Activated CD8-positive, alpha-beta T cell treated with anti-CD3 and anti-CD28 coated beads for 36 hours (primary cell): ENCODE measurements around the gene ASH1L. TPM values are rescaled to one million over a fixed set of nuclear protein-coding genes. Genes with fewer than 3 reads are reported as not detected.
A peak's percentile ranks its signal among the peaks of the same experiment; 100 is the strongest.

Experiments used
- ATAC-seq: fragments of 200-7000 bp; cut with Tn5 transposase; one replicate; pipeline ENCODE4 v1.10.0; 2021; ENCODE audit warnings: mild to moderate bottlenecking, moderate library complexity
- CTCF ChIA-PET: fragments of 350-600 bp; sonication (Branson Sonifier 250); formaldehyde crosslinking; loops from one replicate; lab custom pipeline; 2021; ENCODE audit warnings: antibody characterized with exemption; lab: Charles Lee
- POLR2A ChIA-PET: fragments of 350-600 bp; sonication (Branson Sonifier 250); formaldehyde crosslinking; loops from one replicate; lab custom pipeline; 2021; ENCODE audit warnings: antibody characterized with exemption; lab: Charles Lee
- DNase-seq: peaks from one replicate; pipeline ENCODE4 v3.0.0-alpha.2; 2020
- H3K27ac Mint-ChIP-seq: one replicate; pipeline ENCODE4 v1.8.0; 2021; ENCODE audit warnings: mild to moderate bottlenecking, mixed read lengths
- H3K27me3 Mint-ChIP-seq: one replicate; pipeline ENCODE4 v1.8.0; 2021; ENCODE audit warnings: mixed read lengths
- H3K36me3 Mint-ChIP-seq: one replicate; pipeline ENCODE4 v1.8.0; 2021; ENCODE audit warnings: low read depth, mixed read lengths
- H3K4me1 Mint-ChIP-seq: one replicate; pipeline ENCODE4 v1.8.0; 2021; ENCODE audit warnings: low read depth, mixed read lengths
- H3K4me3 Mint-ChIP-seq: one replicate; pipeline ENCODE4 v1.8.0; 2021; ENCODE audit warnings: mild to moderate bottlenecking, moderate library complexity, mixed read lengths
- H3K9me3 Mint-ChIP-seq: one replicate; pipeline ENCODE4 v1.8.0; 2021; ENCODE audit warnings: mixed read lengths
- intact Hi-C: fragments of 100-400 bp; cut with micrococcal nuclease; formaldehyde crosslinking; loops from one replicate; pipeline ENCODE4 v1.10.0; 2022
- total RNA-seq, 2 experiments: library from RNA; stranded (reverse); gene quantifications; one replicate each; pipeline ENCODE4 v1.2.3, GENCODE V29; 2021
- TF ChIP-seq, protein P1 (sequence below): fragments of 200-600 bp; IDR thresholded peaks from one replicate; pipeline ENCODE4 v1.8.0; 2022; ENCODE audit warnings: antibody characterized with exemption, mild to moderate bottlenecking

ASH1L gene
- total RNA-seq, 2 experiments from 2014 or later, result 30.3 to 31.6 TPM

DNA sequence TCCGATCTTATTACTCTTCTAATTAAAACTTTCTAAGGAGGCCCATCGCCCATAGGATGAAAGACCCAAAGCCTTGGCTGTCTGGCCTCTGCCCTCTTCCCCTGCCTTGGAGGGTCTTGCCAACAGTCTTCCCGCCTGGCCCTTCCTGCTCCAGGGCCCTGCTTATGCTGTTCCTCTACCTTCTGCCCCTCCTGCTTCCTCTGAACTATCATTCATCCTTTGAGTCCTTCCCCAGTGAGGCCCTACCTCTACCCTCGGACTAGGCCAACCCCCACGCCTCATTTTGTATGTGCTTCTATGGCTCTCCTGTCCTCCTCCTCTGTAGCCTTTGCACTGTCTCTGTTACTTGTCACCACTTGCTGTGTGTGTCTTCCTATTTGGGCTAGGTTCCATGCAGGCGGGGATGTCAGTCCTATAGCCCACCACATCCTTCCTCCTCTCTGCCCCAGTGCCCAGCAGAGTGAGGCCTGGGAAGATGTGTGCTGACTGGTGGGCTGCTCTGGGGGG lies 236.5 kb downstream of the ASH1L start:
- ATAC-seq (no peak), DNase-seq (peak; percentile 12)
- no peaks in the 10 kb centered on the region for H3K9me3 Mint-ChIP-seq
- CTCF ChIA-PET, result interaction anchor here (3.7 kb wide), 1 partner anchor 76 kb away, joined by 24 read pairs; no protein-coding TSS in a partner anchor
- peak overlapping the region; percentile 81 for H3K4me3 Mint-ChIP-seq
- H3K36me3 Mint-ChIP-seq, result peaks cover 15% of the 10 kb centered on the region
- POLR2A ChIA-PET, result interaction anchor here (0.5 to 2.2 kb wide), 4 partner anchors 13 to 234 kb away, joined by 3 to 7 read pairs (median 3); no protein-coding TSS in a partner anchor
- intact Hi-C loops, result no loop called here
- H3K27me3 Mint-ChIP-seq, result no peaks in the 10 kb centered on the region
- no peak overlapping the region for H3K27ac Mint-ChIP-seq
- peaks cover 22% of the 10 kb centered on the region for H3K4me1 Mint-ChIP-seq
- TF ChIP-seq, protein P1, sequence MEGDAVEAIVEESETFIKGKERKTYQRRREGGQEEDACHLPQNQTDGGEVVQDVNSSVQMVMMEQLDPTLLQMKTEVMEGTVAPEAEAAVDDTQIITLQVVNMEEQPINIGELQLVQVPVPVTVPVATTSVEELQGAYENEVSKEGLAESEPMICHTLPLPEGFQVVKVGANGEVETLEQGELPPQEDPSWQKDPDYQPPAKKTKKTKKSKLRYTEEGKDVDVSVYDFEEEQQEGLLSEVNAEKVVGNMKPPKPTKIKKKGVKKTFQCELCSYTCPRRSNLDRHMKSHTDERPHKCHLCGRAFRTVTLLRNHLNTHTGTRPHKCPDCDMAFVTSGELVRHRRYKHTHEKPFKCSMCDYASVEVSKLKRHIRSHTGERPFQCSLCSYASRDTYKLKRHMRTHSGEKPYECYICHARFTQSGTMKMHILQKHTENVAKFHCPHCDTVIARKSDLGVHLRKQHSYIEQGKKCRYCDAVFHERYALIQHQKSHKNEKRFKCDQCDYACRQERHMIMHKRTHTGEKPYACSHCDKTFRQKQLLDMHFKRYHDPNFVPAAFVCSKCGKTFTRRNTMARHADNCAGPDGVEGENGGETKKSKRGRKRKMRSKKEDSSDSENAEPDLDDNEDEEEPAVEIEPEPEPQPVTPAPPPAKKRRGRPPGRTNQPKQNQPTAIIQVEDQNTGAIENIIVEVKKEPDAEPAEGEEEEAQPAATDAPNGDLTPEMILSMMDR, result no peak

DNA sequence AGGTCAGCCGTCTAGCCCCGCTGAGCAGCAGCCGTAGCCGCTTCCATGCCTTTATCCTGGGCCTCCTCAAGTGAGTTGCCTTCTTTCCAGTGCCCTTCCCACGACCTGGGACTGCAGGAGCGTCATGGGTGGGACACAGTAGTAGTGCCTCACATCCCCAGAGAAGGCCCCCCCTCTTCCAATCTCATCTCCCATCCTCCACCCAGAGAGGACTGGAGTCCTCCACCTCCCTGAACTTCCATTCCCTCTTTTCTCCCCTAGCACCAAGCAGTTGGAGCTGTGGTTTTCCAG lies 237.1 kb downstream of the ASH1L start:
- H3K27ac Mint-ChIP-seq, result no peak overlapping the region
- no peaks in the 10 kb centered on the region for H3K9me3 Mint-ChIP-seq
- DNase-seq (no peak), ATAC-seq (no peak)
- H3K27me3 Mint-ChIP-seq, result no peaks in the 10 kb centered on the region
- ChIA-PET POLR2A (interaction anchor here (1.2 to 2.2 kb wide), 2 partner anchors 14 to 75 kb away, joined by 3 to 7 read pairs; no protein-coding TSS in a partner anchor), CTCF (interaction anchor here (6.1 kb wide), 1 partner anchor 76 kb away, joined by 170 read pairs; no protein-coding TSS in a partner anchor)
- H3K4me3 Mint-ChIP-seq, result peak overlapping the region; percentile 81
- TF ChIP-seq, protein P1, result no peak
- intact Hi-C loops, result no loop called here
- H3K36me3 Mint-ChIP-seq, result peaks cover 10% of the 10 kb centered on the region
- peaks cover 27% of the 10 kb centered on the region for H3K4me1 Mint-ChIP-seq

DNA sequence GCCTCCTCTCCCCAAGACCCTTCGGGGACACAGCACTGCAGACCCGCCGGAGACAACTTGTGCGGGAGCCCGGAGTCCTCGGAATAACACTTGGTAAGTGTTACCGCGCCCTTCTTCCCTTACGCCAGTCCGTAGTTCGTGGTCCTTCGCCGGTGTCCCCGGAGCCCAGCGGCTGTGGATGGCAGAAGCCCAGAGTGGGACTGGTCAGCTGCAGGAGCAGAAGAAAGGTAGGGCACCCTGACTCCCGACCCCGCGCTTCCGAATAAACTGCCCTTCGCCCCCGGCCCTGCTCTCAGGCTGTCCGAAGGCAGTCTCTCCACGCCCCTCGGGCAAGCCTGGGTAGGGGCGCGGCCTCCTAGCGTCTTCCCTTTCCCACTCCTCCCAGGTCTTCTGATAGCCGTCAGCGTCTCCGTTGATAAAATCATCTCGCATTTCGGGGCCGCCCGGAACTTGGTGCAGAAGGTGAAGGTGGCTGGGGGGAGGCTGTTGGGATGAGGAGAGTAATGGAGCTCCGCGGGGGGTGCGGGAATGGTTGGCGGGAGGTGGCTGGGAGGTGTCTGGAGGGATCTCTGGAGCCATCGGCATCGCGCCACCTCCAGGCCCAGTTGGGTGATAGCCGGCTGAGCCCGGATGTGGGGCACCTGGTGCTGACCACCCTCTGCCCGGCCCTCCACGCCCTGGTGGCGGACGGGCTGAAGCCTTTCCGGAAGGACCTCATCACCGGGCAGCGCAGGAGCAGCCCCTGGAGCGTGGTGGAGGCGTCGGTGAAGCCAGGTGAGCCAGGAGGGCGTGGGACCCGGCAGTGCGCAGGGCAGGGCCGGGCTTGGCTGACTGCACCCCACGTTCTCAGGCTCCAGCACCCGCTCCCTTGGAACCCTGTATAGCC lies 237.6 kb downstream of the ASH1L start:
- TF ChIP-seq, protein P1, result no peak
- no peak for ATAC-seq
- no peaks in the 10 kb centered on the region for H3K9me3 Mint-ChIP-seq
- intact Hi-C loops, result loop anchor here (5.0 kb wide), 1 partner anchor 48 kb away; the partner anchor contains the start of gene HCN3
- H3K36me3 Mint-ChIP-seq, result peaks cover 12% of the 10 kb centered on the region
- POLR2A ChIA-PET, result interaction anchor here (0.8 to 4.8 kb wide), 7 partner anchors 14 to 131 kb away, joined by 3 to 24 read pairs (median 4); partner anchors contain the start of gene CLK2
- peak; percentile 30 for DNase-seq
- no peaks in the 10 kb centered on the region for H3K27me3 Mint-ChIP-seq
- CTCF ChIA-PET, result interaction anchor here (1.3 to 6.1 kb wide), 9 partner anchors 14 to 158 kb away, joined by 3 to 170 read pairs (median 8); partner anchors contain the start of genes CLK2, KRTCAP2, MTX1 and THBS3
- H3K4me1 Mint-ChIP-seq, result peaks cover 33% of the 10 kb centered on the region
- H3K27ac Mint-ChIP-seq, result no peak overlapping the region
- H3K4me3 Mint-ChIP-seq, result peak overlapping the region; percentile 81

DNA sequence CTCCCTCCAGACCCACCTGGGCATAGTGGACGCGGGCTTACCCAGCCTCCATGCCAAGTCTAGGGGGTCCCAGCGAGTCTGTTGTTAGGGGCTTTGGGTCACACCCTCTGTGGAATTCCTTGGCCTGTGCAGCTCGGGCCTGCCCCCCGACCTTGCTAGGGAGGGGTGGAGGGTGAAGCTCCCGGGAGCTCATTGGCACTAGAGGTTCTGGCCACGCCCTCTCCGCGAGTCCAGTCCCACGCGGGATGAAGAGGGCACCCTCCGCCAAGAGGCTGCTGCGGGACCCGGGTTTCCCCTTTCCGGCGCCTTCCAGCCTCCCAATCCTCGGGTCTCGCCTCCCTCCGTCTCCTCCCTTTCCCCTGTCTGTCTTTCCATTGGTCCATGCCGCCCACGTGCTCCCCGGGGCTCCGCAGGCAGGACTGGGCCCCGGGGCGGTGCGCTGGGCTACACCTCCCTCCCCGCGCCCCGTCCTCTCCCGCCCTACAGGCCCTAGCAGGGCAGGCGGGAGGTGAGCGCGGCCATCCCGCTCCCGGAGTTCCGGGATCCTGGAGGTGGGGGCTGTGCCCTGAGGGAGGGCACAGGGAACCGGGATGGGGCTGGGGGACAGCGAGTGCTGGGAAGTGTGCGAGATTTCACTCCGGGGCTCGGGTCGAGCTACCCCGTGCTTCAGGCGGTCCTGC lies 238.4 kb downstream of the ASH1L start:
- Mint-ChIP-seq H3K9me3 (no peaks in the 10 kb centered on the region), H3K36me3 (peaks cover 20% of the 10 kb centered on the region), H3K27me3 (no peaks in the 10 kb centered on the region), H3K27ac (peak overlapping the region; percentile 75), H3K4me1 (peaks cover 40% of the 10 kb centered on the region), H3K4me3 (peak overlapping the region; percentile 81)
- DNase-seq (peak; percentile 95), ATAC-seq (peak; percentile 78)
- intact Hi-C loops, result loop anchor here (5.0 kb wide), 1 partner anchor 47 kb away; the partner anchor contains the start of gene HCN3
- POLR2A ChIA-PET, result interaction anchor here (0.8 to 4.8 kb wide), 8 partner anchors 15 to 130 kb away, joined by 3 to 24 read pairs (median 4); partner anchors contain the start of gene CLK2
- TF ChIP-seq, protein P1, result no peak
- CTCF ChIA-PET, result interaction anchor here (0.8 to 6.1 kb wide), 25 partner anchors 9 to 272 kb away, joined by 3 to 170 read pairs (median 4); partner anchors contain the start of genes CLK2, ENTREP3, FDPS and HCN3
